ENCODE measurements around the gene MED13L. TPM values are rescaled to one million over a fixed set of nuclear protein-coding genes. Genes with fewer than 3 reads are reported as not detected.

The MED13L gene
- total and polyA plus RNA-seq, 12 donors, result 8.8 to 106 (median 73.8) TPM

DNA sequence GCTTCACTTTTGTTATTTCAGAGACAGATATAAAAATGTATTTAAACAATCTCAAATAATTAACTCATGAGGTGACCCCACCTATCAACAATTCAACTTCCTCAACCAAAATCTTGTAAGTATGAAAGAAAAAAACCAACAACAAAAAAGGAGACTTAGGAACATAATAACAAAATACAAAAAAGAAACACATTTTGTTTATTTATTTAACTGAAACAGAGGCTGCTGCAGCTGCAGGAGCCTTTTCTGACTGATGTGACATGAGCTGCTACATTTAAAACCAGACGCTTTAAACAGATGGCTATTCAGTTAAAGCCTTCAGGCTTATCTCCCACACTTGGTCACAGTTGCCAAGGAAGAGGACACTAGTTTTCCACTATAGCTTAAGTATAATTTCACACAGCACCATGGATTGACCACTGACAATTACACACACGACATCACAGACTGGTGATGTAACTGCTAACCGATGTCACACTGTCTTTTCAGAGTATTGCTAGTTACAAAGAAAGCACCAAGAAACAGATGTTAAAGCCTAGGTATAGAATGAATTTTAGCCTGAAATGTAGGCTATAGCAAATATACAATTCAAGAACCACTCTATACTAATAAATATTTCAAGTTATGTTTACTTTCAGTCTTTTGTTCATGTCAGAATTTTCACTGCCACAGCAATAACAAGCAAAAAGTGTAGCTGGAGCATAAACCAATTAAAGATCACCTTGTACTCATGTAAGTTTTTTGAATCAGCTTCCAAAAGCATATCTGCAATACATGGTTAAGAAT is 113.0 kb downstream of the MED13L start:
- Histone ChIP-seq H3K4me1 (replicated peaks in 1 of 2) (peaks cover 0 to 49% of the 10 kb centered on the region in 2 donors), H3K36me3 (replicated peaks in 1 of 2) (no peaks in the 10 kb centered on the region), H3K27ac (peak overlapping the region in 1 of 5 donors; percentile 22), H3K4me3 (no peak overlapping the region), H3K9me3 (replicated peaks in 1 of 3) (no peaks in the 10 kb centered on the region), H3K27me3 (no peaks in the 10 kb centered on the region)
- WGBS, 4 donors, result 39 to 40% (median 39%) methylated on average over 3 of the region's 3 CpGs
- intact Hi-C loops (cut with DNase I), result no loop called here
- no peak for DNase-seq
- TF ChIP-seq, protein P1, sequence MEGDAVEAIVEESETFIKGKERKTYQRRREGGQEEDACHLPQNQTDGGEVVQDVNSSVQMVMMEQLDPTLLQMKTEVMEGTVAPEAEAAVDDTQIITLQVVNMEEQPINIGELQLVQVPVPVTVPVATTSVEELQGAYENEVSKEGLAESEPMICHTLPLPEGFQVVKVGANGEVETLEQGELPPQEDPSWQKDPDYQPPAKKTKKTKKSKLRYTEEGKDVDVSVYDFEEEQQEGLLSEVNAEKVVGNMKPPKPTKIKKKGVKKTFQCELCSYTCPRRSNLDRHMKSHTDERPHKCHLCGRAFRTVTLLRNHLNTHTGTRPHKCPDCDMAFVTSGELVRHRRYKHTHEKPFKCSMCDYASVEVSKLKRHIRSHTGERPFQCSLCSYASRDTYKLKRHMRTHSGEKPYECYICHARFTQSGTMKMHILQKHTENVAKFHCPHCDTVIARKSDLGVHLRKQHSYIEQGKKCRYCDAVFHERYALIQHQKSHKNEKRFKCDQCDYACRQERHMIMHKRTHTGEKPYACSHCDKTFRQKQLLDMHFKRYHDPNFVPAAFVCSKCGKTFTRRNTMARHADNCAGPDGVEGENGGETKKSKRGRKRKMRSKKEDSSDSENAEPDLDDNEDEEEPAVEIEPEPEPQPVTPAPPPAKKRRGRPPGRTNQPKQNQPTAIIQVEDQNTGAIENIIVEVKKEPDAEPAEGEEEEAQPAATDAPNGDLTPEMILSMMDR (IDR thresholded peaks at IDR 0.05), result no peak
- no peak for TF ChIP-seq POLR2A (IDR thresholded peaks at IDR 0.05)

DNA sequence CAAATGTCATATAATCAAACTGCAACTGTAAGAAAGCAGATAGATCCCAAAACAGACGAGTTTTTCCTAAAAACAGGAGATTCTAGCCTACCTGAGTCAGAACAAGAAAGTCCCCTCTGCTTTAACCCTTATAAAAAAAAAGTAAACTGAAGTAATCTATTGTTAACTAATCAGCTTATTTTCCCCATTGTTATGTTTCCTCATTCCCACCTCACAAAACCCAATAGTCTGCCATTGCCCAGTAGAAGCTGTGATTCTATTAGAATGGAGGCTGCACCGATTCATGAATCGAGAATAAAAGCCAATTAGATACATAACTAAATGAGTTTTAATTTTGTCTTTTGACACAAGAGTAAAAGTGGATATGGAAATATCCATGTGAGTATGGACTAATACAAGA is 115.4 kb downstream of the MED13L start:
- TF ChIP-seq, protein P1 (IDR thresholded peaks at IDR 0.05), result no peak
- no peak for TF ChIP-seq POLR2A (IDR thresholded peaks at IDR 0.05)
- H3K4me1 ChIP-seq (replicated peaks in 1 of 2), result peaks cover 0 to 69% of the 10 kb centered on the region in 2 donors
- H3K4me3 ChIP-seq, result no peak overlapping the region
- H3K27ac ChIP-seq, result no peak overlapping the region
- intact Hi-C loops (cut with DNase I), result no loop called here
- no peaks in the 10 kb centered on the region for H3K36me3 ChIP-seq (replicated peaks in 1 of 2)
- DNase-seq, result no peak
- WGBS, 4 donors, result 85 to 93% (median 87%) methylated on average over 3 of the region's 3 CpGs
- H3K9me3 ChIP-seq (replicated peaks in 1 of 3), result no peaks in the 10 kb centered on the region
- H3K27me3 ChIP-seq, result no peaks in the 10 kb centered on the region

DNA sequence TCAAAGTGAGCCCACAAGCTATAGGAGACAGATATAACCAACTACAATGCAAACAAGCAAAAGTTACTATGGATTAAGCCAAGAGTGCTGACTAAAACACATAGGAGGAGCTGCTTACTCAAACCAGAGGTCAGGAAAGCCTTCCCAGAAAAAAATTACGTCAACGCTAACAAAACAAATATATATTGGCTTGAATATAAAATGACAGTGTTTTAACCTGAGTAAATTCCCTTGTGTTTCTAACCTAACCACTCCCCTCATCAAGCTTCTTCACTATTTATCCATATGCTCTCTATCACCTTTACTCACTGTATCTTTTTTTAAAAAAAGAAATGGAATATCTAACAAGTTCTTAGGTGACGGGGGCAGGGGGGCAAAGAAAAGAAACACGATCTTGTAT is 115.9 kb downstream of the MED13L start:
- intact Hi-C loops (cut with DNase I), result no loop called here
- WGBS, 4 donors, result 84 to 90% (median 87%) methylated on average over 4 of the region's 4 CpGs
- H3K4me1 ChIP-seq (replicated peaks in 1 of 2), result peaks cover 0 to 69% of the 10 kb centered on the region in 2 donors

DNA sequence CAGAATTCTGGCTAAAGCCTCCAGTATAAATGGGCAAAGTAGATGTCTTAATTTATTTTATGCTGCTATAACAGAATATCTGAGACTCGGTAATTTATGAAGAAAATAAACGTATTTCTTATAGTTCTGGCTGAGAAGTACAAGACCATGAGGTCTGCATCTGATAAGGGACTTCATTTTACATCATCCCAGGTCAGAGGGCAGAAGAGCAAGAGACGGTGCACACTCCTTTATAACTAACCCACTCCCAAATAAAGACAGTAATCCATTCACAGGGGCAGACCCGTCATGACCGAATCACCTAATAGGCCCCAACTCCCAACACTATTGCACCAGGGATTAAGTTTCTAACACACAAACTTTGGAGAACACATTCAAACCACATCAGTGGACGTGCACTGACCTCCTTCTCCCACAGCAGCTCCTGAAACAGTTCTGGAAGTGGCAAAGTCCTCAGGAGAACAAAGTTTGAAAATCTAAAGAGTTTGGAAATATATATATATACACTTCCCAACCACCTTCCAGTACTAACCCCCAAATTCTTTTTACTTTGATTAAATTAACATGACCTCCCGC is 116.5 kb downstream of the MED13L start:
- Histone ChIP-seq H3K4me3 (no peak overlapping the region), H3K27ac (no peak overlapping the region), H3K9me3 (replicated peaks in 1 of 3) (no peaks in the 10 kb centered on the region), H3K4me1 (replicated peaks in 1 of 2) (peaks cover 0 to 67% of the 10 kb centered on the region in 2 donors), H3K27me3 (no peaks in the 10 kb centered on the region), H3K36me3 (replicated peaks in 1 of 2) (no peaks in the 10 kb centered on the region)
- DNase-seq, result no peak
- intact Hi-C loops (cut with DNase I), result no loop called here
- TF ChIP-seq POLR2A (IDR thresholded peaks at IDR 0.05), result no peak
- TF ChIP-seq, protein P1 (IDR thresholded peaks at IDR 0.05), result no peak
- 84 to 86% (median 84%) methylated on average over 7 of the region's 7 CpGs for WGBS, 4 donors

More for the DNA sequence above, 115.9 kb downstream of the MED13L start:
- Histone ChIP-seq H3K27me3 (no peaks in the 10 kb centered on the region), H3K9me3 (replicated peaks in 1 of 3) (no peaks in the 10 kb centered on the region), H3K4me3 (no peak overlapping the region), H3K36me3 (replicated peaks in 1 of 2) (no peaks in the 10 kb centered on the region), H3K27ac (no peak overlapping the region)
- no peak for TF ChIP-seq POLR2A (IDR thresholded peaks at IDR 0.05)
- TF ChIP-seq, protein P1 (IDR thresholded peaks at IDR 0.05), result no peak
- DNase-seq, result no peak
